Mononuclear cell (primary cell): ENCODE measurements around the gene SELPLG. TPM values are rescaled to one million over a fixed set of nuclear protein-coding genes. Genes with fewer than 3 reads are reported as not detected.
"Not testable (repeated sequence)": the region's sequence is repeated elsewhere in the genome, so short reads cannot be mapped to it uniquely, and the experiment has no call there.

Experiments used
- H3K27me3 ChIP-seq: 2 replicates; pipeline ENCODE4 v1.6.0; 2011; ENCODE audit warnings: low read length, control low read depth; ENCODE audit not compliant: insufficient read depth
- H3K4me1 ChIP-seq: 2 replicates; pipeline ENCODE4 v1.5.1; 2011; ENCODE audit warnings: mild to moderate bottlenecking, low read length, control low read depth; ENCODE audit not compliant: insufficient read depth
- H3K4me3 ChIP-seq: 2 replicates; pipeline ENCODE4 v1.5.1; 2011; ENCODE audit warnings: mild to moderate bottlenecking, low read length, moderate library complexity
- H3K9me3 ChIP-seq: 2 replicates; pipeline ENCODE4 v1.5.1; 2011; ENCODE audit warnings: low read depth, mild to moderate bottlenecking, control low read depth, low read length
- total RNA-seq: library from RNA; depleted of rRNA; stranded (reverse); fragments of >200 nt; gene quantifications from one replicate; pipeline ENCODE4 v1.2.3, GENCODE V29; 2012

Gene SELPLG
- total RNA-seq, 1 donor = 36.8 TPM

DNA sequence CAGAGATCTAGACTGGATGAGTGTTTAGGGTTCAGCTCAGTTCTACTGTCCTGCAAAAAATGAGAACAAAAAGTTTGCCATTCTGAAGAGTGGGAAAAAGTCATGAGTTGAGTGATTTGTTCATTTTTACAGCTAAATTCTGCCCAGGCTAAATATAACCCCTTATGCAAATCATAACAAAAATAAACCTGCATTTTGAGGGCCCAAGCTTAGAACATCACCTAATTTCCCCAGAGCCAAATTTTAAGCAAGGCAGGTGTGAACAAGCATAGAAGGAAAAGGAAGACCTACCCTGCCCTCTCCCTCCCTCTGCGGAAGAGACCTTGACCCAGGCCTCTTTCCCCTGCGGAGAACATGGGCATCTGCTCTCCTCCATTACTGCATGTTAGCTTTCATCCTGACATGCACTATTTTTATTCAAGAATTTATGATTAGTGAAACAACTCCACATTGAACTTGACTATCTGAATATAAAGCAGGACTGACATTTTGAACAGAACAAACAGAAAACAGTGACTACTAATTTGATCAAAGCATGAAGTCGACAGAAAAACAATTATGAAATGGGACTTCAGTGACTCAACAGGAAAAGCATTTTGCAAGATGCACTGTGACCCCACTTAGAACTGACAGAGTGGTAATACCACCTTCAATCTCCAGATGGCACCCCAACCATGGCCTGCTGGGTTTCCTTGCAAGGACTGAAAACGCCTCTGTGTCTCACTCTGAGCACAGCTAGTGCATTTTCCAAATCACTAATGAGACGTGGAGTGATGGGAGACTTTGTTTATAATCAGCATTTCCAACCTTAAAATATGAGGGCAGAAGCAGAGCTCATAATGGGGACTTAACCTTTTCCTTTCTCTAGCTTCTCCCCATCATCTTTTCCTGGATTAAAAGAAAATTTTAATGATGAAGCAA, 30.9 kb upstream of the SELPLG start:
- no peak overlapping the region for H3K4me3 ChIP-seq
- peaks cover 56% of the 10 kb centered on the region for H3K4me1 ChIP-seq
- no peaks in the 10 kb centered on the region for H3K27me3 ChIP-seq
- no peaks in the 10 kb centered on the region for H3K9me3 ChIP-seq

DNA sequence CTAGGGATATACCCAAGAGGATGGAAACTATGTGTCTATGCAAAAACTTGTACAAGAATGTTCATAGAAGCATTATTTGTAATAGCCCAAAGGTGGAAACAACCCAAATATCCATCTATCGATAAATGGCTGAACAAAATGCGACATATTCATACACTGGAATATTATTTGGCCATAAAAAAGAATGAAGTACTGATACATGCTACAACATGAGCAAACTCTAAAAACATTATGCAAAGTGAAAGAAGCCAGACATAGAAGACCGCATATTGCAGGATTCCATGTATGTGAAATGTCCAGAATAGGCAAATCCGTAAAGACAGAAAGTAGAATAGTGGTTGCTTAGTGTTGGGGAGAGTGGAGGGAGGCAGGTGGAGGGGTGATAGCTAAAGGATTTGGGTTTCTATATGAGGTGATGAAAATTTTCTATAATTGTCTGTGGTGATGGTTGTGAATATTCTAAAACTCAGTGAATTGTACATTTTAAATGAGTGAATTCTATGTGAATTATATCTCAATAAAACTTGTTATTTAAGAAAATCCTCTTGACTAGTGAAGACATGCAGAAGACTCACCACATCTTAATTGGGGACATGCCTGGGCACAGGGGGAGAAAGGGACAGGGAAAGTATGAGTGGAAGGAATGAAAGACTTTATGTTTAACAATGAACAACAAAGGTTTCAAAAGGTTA, 29.8 kb upstream of the SELPLG start:
- no peaks in the 10 kb centered on the region for H3K27me3 ChIP-seq
- H3K4me3 ChIP-seq = no peak overlapping the region
- H3K4me1 ChIP-seq = peaks cover 56% of the 10 kb centered on the region
- no peaks in the 10 kb centered on the region for H3K9me3 ChIP-seq

DNA sequence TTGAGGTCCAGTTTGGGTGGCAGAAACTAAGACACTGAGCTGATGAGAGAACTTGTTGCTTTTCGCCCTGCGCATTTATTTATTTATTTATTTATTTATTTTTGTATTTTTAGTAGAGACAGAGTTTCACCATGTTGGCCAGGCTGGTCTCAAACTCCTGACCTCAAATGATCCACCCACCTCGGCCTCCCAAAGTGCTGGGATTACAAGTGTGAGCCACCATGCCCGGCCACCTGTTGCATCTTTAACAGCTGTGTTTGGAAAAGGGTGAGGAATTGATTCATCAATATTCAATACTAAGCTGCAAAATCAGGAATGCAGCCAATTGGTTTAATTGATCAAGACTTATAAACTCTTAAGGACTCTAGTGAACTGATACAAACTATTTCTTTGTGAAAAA, 24.4 kb upstream of the SELPLG start:
- H3K9me3 ChIP-seq, H3K27me3 ChIP-seq, H3K4me3 ChIP-seq: not testable (repeated sequence)
- H3K4me1 ChIP-seq = peaks cover 11% of the 10 kb centered on the region

DNA sequence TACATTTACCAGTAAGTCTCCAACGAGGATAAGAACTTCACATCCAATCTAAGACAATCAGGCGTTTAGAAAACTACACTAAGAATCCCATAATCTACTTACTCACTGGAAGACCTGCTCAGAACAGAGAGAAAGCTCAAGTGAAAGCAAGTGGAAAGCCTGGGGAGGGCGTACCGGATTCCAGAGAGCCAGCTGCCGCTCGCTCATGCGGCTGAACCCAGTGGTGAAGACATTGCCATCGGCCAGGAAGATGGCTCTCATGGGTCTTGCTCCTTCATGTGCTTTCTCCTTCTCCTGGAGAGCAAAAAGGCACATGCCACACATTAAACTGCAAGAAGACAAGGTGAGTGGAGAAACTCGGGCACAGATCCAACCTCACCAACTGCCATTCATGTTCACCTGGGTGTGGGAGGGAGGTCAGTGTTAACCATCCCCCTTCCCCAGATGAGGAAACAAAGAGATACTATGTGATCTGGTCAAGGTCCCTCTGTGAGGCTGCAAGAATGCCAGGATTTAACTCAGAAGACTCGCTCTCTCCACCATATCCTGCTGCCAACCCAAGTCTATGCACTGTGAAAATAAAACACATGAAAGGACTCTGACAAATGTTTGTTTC, 23.5 kb upstream of the SELPLG start:
- Histone ChIP-seq H3K4me3 (no peak overlapping the region), H3K9me3 (no peaks in the 10 kb centered on the region), H3K27me3 (no peaks in the 10 kb centered on the region), H3K4me1 (peaks cover 9% of the 10 kb centered on the region)

DNA sequence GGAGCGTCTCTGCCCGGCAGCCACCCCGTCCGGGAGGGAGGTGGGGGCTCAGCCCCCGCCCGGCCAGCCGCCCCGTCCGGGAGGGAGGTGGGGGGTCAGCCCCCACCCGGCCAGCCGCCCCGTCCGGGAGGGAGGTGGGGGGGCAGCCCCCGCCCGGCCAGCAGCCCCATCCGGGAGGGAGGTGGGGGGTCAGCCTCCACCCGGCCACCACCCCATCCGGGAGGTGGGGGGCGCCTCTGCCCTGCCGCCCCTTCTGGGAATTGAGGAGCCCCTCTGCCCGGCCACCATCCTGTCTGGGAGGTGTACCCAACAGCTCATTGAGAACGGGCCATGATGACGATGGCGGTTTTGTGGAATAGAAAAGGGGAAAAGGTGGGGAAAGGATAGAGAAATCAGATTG, 22.6 kb upstream of the SELPLG start:
- H3K4me1 ChIP-seq, H3K27me3 ChIP-seq, H3K4me3 ChIP-seq, H3K9me3 ChIP-seq: not testable (repeated sequence)

DNA sequence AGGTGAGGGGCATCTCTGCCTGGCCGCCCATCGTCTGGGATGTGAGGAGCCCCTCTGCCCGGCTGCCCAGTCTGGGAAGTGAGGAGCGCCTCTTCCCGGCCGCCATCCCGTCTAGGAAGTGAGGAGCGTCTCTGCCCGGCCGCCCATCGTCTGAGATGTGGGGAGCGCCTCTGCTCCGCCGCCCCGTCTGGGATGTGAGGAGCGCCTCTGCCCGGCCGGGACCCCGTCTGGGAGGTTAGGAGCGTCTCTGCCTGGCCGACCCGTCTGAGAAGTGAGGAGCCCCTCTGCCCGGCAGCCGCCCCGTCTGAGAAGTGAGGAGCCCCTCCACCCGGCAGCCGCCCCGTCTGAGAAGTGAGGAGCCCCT, 22.1 kb upstream of the SELPLG start:
- H3K27me3 ChIP-seq, H3K4me3 ChIP-seq, H3K4me1 ChIP-seq, H3K9me3 ChIP-seq: not testable (repeated sequence)

DNA sequence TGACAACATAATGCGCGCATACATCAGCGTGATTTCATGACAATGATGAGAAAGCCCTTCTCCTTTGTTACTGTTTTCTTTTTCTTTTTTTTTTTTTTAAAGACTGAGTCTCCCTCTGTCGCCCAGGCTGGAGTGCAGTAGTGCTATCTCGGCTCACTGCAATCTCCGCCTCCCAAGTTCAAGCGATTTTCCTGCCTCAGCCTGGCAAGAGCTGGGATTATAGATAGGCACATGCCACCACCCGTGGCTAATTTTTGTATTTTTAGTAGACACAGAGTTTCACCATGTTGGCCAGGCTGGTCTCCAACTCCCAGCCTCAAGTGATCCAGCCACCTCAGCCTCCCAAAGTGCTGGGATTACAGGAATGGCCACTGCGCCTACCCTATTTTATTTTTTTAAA, 20.9 kb upstream of the SELPLG start:
- not testable (repeated sequence) for H3K4me3 ChIP-seq, H3K9me3 ChIP-seq, H3K27me3 ChIP-seq, H3K4me1 ChIP-seq

DNA sequence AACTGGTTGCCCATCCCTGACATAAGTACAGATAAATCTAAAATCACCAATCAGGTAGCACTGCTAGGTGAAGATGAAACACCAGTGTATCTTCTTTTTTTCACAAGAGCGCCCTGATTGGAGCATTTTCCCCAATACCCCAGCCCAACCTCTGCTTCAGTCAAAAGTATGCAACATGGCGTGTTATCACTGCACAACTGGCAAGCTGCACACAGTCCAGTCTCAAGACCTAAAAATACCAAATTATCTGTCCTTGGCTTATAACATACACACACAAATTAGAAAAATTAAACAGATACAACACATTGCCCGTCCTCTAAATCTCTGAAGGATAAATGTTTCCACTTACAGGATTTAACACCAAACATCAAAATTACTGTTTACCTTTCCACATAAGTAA, 20.2 kb upstream of the SELPLG start:
- Histone ChIP-seq H3K4me1 (peaks cover 9% of the 10 kb centered on the region), H3K9me3 (no peaks in the 10 kb centered on the region), H3K4me3 (no peak overlapping the region), H3K27me3 (no peaks in the 10 kb centered on the region)

DNA sequence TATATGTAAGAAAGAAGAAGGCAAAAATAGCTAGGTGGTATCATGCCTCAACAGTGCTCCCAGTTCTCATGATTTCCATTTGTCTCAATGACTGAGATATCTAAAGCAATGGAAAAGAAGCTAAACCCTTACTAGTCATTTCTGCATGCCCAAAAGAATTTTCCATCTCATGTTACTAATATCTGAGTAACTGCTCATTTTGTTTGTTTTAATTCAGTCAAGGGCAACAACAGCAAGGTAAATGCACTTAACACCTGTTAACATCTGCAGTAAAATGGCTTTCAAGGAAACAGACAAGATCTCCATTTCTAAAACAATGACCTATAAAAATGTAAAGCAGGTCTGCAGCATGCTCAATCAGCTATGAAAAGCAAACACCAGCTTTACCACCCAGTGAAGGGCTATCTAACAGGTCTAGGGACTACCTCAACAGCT, 19.4 kb upstream of the SELPLG start:
- H3K4me3 ChIP-seq = no peak overlapping the region

DNA sequence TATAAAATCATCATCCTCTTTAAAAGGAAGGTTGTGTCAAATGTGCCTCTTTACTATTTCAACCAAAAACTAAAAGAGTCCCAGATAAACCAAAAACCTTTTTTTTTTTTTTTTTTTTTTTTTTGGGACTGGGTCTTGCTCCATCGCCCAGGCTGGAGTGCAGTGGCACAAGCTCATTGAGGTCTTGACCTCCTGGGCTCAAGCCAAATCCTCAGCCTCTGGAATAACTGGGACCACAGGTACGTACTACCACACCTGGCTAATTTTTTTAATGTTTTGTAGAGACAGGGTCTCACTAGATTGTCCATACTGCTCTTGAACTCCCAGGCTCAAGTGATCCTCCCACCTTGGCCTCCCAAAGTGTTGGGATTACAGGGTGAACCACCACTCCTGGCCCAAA, 16.4 kb upstream of the SELPLG start:
- Histone ChIP-seq H3K9me3 (no peaks in the 10 kb centered on the region), H3K27me3 (no peaks in the 10 kb centered on the region), H3K4me3 (no peak overlapping the region)

More for the DNA sequence above, 19.4 kb upstream of the SELPLG start:
- Histone ChIP-seq H3K27me3 (no peaks in the 10 kb centered on the region), H3K9me3 (no peaks in the 10 kb centered on the region), H3K4me1 (peaks cover 9% of the 10 kb centered on the region)

DNA sequence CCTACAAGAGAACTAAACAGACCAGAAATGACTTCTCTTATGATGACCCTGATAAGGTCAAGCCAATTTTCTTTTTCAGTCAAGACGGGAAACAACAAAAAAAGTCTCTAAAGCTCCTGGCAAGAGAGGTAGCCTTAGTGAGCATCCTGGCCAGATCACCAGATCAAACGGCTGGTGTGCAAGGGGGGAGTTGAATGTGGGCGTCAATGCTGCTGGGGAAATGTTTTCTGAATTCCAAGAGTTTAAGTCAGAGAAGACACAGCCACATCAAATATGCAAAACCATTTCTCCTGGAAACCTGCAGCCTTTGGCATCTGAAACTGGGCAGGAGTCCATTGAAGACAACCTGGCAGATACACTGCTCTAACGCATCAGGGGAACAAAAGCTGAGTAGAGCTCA, 16.0 kb upstream of the SELPLG start:
- Histone ChIP-seq H3K9me3 (no peaks in the 10 kb centered on the region), H3K27me3 (no peaks in the 10 kb centered on the region), H3K4me1 (peaks cover 18% of the 10 kb centered on the region), H3K4me3 (no peak overlapping the region)

More for the DNA sequence above, 16.4 kb upstream of the SELPLG start:
- peaks cover 18% of the 10 kb centered on the region for H3K4me1 ChIP-seq

DNA sequence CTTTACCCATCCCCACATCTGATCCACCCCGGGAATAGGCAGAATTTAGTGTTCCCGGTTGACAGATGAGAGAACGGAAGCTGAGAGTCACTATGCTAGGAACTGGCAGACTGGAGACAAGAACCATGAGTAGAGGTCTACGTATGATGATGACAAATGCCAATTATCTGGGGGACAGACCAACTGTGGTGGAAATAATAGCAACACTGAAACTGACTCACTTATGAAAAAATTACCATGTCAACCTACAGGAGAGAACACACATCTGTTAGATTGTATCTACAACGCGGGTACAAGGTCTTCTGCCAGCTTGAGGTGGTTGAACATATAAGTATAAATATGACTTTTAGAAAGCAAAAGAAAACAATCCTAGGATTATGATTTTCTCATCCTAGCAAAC, 15.4 kb upstream of the SELPLG start:
- Histone ChIP-seq H3K4me1 (peaks cover 19% of the 10 kb centered on the region), H3K4me3 (no peak overlapping the region), H3K9me3 (no peaks in the 10 kb centered on the region), H3K27me3 (no peaks in the 10 kb centered on the region)

DNA sequence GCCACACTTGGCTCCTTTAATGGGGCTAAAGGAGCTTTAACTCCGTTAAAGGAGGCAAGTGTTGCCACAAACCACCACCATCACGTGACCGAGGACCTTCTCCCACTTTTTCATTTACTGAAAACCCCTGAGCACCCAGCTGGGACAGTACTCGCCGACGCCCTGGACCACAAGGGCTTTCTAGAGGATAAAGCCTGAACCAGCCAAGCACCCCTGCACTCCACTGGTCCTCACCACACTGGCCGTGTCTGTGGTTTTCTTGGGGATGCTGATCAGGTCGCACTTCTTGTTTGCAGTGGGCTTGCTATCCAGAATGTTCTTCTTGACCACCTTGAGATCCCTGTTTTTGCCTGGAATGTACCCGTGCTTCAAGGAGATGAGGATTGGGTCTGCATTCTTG, 14.7 kb upstream of the SELPLG start:
- H3K4me1 ChIP-seq = peaks cover 16% of the 10 kb centered on the region
- no peaks in the 10 kb centered on the region for H3K9me3 ChIP-seq
- H3K4me3 ChIP-seq = no peak overlapping the region
- H3K27me3 ChIP-seq = no peaks in the 10 kb centered on the region

DNA sequence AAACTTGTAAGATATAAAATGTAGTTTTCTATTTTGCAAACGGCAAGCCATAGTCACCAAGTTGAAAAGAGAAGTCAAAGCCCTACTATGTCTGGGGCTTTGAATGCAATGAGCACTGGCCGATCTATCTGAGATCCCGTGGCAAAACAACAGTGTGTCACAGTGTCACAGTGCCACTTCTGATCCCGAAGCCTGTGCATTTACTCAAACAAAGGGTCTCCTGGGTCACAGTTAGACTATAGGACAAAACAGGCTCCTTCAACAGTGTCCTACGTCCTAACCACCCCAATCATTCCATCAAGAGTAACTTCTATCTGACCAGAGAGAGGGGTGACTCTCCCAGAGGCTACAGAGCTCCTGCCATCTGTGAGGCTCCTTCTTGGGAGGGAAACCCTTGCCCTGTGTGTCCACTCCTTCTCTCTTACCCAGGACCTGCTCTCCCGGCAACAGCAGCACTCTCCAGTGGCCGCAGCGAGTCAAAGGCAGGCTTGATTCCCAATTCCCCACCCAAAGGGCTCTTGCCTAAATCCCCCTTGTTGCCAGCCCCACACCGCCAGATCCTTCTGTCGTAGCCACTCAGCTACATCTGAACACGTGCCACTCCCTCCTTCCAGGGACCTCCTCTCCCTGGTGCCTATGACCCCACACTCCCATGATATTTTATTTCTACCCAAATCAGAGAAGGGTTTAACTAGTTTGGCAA, 14.0 kb upstream of the SELPLG start:
- Histone ChIP-seq H3K27me3 (no peaks in the 10 kb centered on the region), H3K4me1 (peaks cover 13% of the 10 kb centered on the region), H3K4me3 (no peak overlapping the region), H3K9me3 (no peaks in the 10 kb centered on the region)
